Pancreas (tissue), 10 donors: ENCODE results near the gene LRRC57. TPM values are rescaled to one million over a fixed set of nuclear protein-coding genes. Genes with fewer than 3 reads are reported as not detected.
A peak's percentile ranks its signal among the peaks of the same experiment; 100 is the strongest.

Source experiments
- ATAC-seq, 4 donors: fragments of 200-7000 bp; cut with Tn5 transposase; one replicate each; pipeline versions ENCODE4 v1.8.0 to v1.9.1; 2020; ENCODE audit warnings: mild to moderate bottlenecking in 4 of 4, moderate library complexity in 4 of 4
- DNase-seq, 6 donors: peaks; one replicate each; pipeline ENCODE4 v3.0.0-alpha.2; 2020
- FAIRE-seq: peaks from 2 replicates; lab custom pipeline; 2012; peaks lifted over from hg19 to GRCh38; lab: Jason Lieb, UNC
- H3K27ac ChIP-seq, 4 donors: fragments of 200-600 bp; sonication (generic); 1 replicate in 3 of 4; 2 replicates in 1 of 4; pipeline versions ENCODE4 v1.5.0 to v1.8.0; 2020
- H3K27me3 ChIP-seq, 4 donors: fragments of 200-600 bp; one replicate each; pipeline ENCODE4 v1.8.0; 2021
- H3K36me3 ChIP-seq, 3 donors: fragments of 200-600 bp; sonication (generic) in 1 of 3; one replicate each; pipeline versions ENCODE4 v1.5.0 to v1.8.0; 2020 to 2021
- H3K4me1 ChIP-seq, 3 donors: fragments of 200-600 bp; one replicate each; pipeline ENCODE4 v1.8.0; 2021
- H3K4me3 ChIP-seq, 4 donors: fragments of 200-600 bp; sonication (generic) in 2 of 4; one replicate each; pipeline versions ENCODE4 v1.5.0 to v1.8.0; 2020 to 2021
- H3K9me3 ChIP-seq, 4 donors: fragments of 200-600 bp; one replicate each; pipeline ENCODE4 v1.8.0; 2021
- WGBS, 2 donors: extraction: QIAGEN DNeasy Blood & Tissue Kit; methylation state at CpG; one replicate each; pipeline ENCODE4 v1.1.7; 2013; 5-methylcytosine and 5-hydroxymethylcytosine counted together
- intact Hi-C, 3 donors: fragments of 100-400 bp; cut with DNase I; formaldehyde crosslinking; loops; one replicate each; pipeline versions ENCODE4 v1.11.1 to v1.14.2; 2022
- polyA plus RNA-seq, 2 donors: library from polyadenylated mRNA; stranded (reverse); fragments of 200-250 nt; gene quantifications; one replicate each; pipeline ENCODE4 v1.2.3, GENCODE V29; 2013
- total RNA-seq, 6 donors: library from RNA; stranded (reverse); fragmentation: NEBNext Ultra II Directional in 4 of 6; extraction: Animal tissue kit (Norgen Biotek cat#: 25700) in 4 of 6; gene quantifications; one replicate each; pipeline versions ENCODE4 v1.2.1 to v1.2.4, GENCODE V29; 2021 to 2023
- TF ChIP-seq, protein P1 (sequence below), 4 donors: fragments of 200-600 bp; sonication (generic) in 3 of 4; IDR thresholded peaks; one replicate each; pipeline versions ENCODE4 v1.5.0 to v1.8.0; 2021; ENCODE audit warnings: antibody characterized with exemption in 4 of 4
- donor health status: healthy with polysubstance abuse.
- donor health status: DM: no; HTN: no; CAD: no; lungs with moderate emphysema.
- donor health status: DM: no; HTN: no; CAD: no.
- donor health status: control.
- donor health status: control.
- donor health status: Bipolar disorder and iron deficiency.
- donor health status: DM: yes; HTN: yes; CAD: no.
- donor health status: DM: no; HTN: no; CAD: no.
- donor health status: DM: no; HTN: no; CAD: no.
- donor health status: DM: yes; HTN: yes; CAD: no.

LRRC57 gene
- total and polyA plus RNA-seq, 8 donors, result 3.8 to 14.8 (median 8.0) TPM

DNA sequence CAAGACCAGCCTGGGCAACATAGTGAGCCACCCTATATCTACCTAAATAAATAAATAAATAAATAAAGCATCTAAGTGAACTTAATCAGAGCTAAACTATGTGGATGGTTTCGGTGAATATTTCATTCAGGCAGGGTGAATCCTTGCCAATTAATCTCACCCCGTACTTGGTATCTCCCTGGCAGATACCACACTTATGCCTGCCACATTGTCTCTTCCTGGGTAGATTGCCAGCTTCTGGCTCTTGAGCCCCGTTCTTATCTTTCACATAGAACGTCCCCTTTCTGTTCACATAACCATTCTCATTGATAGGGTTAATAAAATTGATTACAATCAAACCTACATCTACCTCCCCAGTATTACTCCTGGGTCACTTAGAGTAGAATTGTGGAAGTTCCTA, 46.1 kb downstream of the LRRC57 start:
- peaks cover 0 to 13% (median 0%) of the 10 kb centered on the region in 3 donors for H3K4me1 ChIP-seq
- 47 to 52% methylated on average over 4 of the region's 4 CpGs for WGBS, 2 donors
- H3K9me3 ChIP-seq, result no peaks in the 10 kb centered on the region
- ATAC-seq (no peak), FAIRE-seq (no peak), DNase-seq (no peak)
- H3K27me3 ChIP-seq, result no peaks in the 10 kb centered on the region
- H3K4me3 ChIP-seq, result no peak overlapping the region
- no peak overlapping the region for H3K27ac ChIP-seq
- H3K36me3 ChIP-seq, result no peaks in the 10 kb centered on the region
- TF ChIP-seq, protein P1, sequence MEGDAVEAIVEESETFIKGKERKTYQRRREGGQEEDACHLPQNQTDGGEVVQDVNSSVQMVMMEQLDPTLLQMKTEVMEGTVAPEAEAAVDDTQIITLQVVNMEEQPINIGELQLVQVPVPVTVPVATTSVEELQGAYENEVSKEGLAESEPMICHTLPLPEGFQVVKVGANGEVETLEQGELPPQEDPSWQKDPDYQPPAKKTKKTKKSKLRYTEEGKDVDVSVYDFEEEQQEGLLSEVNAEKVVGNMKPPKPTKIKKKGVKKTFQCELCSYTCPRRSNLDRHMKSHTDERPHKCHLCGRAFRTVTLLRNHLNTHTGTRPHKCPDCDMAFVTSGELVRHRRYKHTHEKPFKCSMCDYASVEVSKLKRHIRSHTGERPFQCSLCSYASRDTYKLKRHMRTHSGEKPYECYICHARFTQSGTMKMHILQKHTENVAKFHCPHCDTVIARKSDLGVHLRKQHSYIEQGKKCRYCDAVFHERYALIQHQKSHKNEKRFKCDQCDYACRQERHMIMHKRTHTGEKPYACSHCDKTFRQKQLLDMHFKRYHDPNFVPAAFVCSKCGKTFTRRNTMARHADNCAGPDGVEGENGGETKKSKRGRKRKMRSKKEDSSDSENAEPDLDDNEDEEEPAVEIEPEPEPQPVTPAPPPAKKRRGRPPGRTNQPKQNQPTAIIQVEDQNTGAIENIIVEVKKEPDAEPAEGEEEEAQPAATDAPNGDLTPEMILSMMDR (IDR thresholded peaks at IDR 0.05), result no peak
- intact Hi-C loops, result no loop called here

DNA sequence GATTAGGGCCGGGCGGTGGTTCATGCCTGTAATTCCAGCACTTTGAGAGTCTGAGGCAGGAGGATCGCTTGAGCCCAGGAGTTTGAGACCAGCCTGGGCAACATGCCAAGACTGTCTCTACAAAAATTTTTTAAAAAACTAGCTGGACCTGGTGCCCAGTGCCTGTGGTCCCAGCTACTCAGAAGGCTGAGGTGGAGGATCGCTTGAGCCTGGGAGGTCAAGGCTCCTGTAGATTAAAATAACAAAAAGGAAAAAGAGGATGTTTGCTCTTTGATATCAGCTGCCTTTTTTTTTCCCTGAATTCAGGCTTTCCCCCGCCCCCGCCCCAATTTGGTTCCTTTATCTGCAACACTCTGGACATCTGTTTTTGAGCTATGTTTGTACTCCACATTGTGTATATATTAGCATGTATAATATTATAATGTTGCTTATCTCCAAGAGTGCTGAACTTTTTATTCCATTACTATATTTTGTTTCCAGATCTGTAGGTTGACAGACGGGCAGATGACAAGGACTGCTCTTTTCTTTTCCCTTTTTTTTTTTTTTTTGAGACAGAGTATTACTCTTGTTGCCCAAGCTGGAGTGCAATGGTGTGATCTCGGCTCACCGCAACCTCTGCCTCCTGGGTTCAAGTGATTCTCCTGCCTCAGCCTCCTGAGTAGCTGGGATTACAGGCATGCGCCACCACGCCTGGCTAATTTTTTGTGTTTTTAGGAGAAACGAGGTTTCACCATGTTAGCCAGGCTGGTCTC, 48.6 kb downstream of the LRRC57 start:
- H3K9me3 ChIP-seq, result no peaks in the 10 kb centered on the region
- FAIRE-seq, result no peak
- no peak for ATAC-seq
- H3K4me3 ChIP-seq, result no peak overlapping the region
- WGBS, 2 donors, result 61 to 70% methylated on average over 12 of the region's 12 CpGs
- H3K36me3 ChIP-seq, result no peaks in the 10 kb centered on the region
- TF ChIP-seq, protein P1 (IDR thresholded peaks at IDR 0.05), result no peak
- H3K27ac ChIP-seq, result peak overlapping the region in 2 of 4 donors; percentile 23 to 41
- DNase-seq, result no peak
- intact Hi-C loops, result no loop called here
- no peaks in the 10 kb centered on the region for H3K27me3 ChIP-seq
- peaks cover 0 to 13% (median 5%) of the 10 kb centered on the region in 3 donors for H3K4me1 ChIP-seq

DNA sequence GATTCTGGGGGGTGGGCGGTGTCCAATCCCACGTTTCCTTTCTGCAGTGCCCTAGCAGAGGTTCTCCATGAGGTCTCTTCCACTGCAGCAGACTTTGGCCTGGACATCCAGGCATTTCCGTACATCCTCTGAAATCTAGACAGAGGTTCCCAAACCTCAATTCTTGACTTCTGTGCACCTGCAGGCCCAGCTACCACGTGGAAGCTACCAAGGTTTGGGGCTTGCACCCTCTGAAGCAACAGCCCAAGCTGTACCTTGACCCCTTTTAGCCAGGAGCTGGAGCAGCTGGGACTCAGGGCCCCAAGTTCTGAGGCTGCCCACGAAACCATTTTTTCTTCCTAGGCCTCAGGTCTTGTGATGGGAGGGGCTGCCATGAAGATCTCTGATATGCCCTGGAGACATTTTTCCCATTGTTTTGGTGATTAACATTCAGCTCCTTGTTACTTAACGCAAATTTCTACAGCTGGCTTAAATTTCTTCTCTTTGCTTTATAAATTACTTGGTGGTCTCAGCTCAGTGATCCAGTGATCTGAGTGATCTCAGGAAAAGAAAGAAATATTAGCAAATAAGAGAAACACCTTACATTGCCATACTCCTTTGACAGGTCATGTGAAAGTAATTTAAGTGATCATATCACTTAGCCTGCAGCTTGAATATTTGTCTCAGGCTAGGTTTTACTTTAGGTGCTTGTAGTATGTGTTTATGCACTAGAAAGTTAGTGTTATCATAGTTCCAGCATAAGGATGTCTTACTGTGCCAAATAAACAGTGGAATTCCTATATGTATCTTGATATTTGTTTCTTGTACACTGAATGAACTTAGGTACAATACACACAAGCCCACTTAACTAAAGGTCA, 50.2 kb downstream of the LRRC57 start:
- 65 to 71% methylated on average over 6 of the region's 6 CpGs for WGBS, 2 donors
- Histone ChIP-seq H3K4me3 (no peak overlapping the region), H3K27me3 (no peaks in the 10 kb centered on the region), H3K4me1 (peaks cover 0 to 19% (median 12%) of the 10 kb centered on the region in 3 donors), H3K36me3 (no peaks in the 10 kb centered on the region), H3K9me3 (no peaks in the 10 kb centered on the region), H3K27ac (peak overlapping the region in 1 of 4 donors; percentile 41)
- ATAC-seq (no peak), FAIRE-seq (no peak), DNase-seq (no peak)
- TF ChIP-seq, protein P1 (IDR thresholded peaks at IDR 0.05), result no peak
- intact Hi-C loops, result no loop called here

DNA sequence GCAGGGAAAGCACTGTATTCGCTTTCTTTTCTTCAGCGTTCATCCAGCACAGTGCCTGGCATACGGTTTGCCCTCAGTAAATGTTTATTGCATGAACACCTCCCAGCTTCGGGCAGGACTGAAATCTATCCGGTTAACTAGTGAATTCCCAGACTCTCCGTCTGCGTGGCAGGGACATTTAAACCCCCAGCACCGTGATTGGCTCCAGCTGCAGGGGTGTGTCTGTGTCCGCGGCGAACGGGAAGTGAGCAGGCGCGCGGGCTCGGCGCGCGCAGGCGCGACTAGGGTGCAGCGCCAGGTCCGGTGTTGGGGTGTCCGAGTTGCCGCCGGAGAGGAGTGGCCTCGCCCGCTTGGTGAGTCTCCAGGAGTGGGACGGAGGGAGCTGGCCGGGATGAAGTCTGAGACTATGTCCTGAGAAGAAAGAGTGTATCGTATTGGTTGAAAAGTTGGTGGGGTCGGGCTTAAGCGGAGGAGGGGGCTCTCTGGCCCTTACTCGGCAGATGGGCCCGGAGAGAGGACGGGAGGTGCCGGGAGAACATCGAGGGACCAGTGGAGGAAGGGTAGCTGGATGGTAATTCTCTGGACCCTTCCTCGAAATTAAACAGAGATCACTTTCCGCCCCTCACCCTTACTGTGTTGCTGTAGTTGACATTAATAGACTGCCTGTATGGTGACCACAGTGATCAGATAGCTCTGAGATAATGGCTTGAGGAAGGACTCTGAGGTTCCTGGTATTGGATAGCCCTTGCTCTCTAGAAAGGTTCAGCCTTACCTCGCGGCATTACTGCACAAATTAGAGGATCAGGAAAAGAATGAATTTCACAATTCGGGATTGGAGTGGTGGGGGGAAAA, 53.0 kb downstream of the LRRC57 start, which contains the start of gene SNAP23:
Gene SNAP23, plus strand, starts transcription at position 274 of the 852 bp plus-strand sequence. CDS start 16,213 bp downstream, outside the sequence.
- TF ChIP-seq, protein P1 (IDR thresholded peaks at IDR 0.05), result no peak
- H3K4me1 ChIP-seq, result peaks cover 0 to 25% (median 12%) of the 10 kb centered on the region in 3 donors
- DNase-seq (peak; percentile 91 to 97 (median 94)), FAIRE-seq (no peak), ATAC-seq (peak; percentile 89 to 96 (median 92))
- H3K36me3 ChIP-seq, result no peaks in the 10 kb centered on the region
- no peaks in the 10 kb centered on the region for H3K27me3 ChIP-seq
- H3K9me3 ChIP-seq, result no peaks in the 10 kb centered on the region
- peak within 1 kb of the TSS; percentile 19 to 77 (median 58) for H3K4me3 ChIP-seq
- peak within 1 kb of the TSS; percentile 74 to 99 (median 86) for H3K27ac ChIP-seq
- 1% methylated on average over 43 of the region's 43 CpGs for WGBS, 2 donors
- intact Hi-C loops, result no loop called here
